Activated gamma-delta T cell (primary cell): ENCODE data around the gene GPR21.

Source experiments
- DNase-seq: peaks from one replicate; lab custom pipeline; 2025; lab: John Stamatoyannopoulos, UW
- total RNA-seq, 2 donors: gene quantifications; one replicate each; lab custom pipeline; 2026; lab: John Stamatoyannopoulos, UW

Gene GPR21
- 0.41 to 0.57 reads per million in 2 donors for total RNA-seq

GRCh38 chr9:123033352-123033751 is at the start of gene GPR21:
TSS of gene GPR21 (plus strand) at chr9:123033667. CDS start at chr9:123034567, 900 bp downstream.
- no peak for DNase-seq

GRCh38 chr9:122986010-122986409 is 47.5 kb upstream of the GPR21 start:
- DNase-seq = no peak

- DNase-seq = no peak
Observed at GRCh38 chr9:122988141-122988540, 45.3 kb upstream of the GPR21 start.

GRCh38 chr9:122988920-122989621 is 44.4 kb upstream of the GPR21 start:
- DNase-seq = no peak

- DNase-seq = no peak
Observed at GRCh38 chr9:122991370-122991830, 42.1 kb upstream of the GPR21 start.

- DNase-seq = no peak
Observed at GRCh38 chr9:122996586-122996985, 36.9 kb upstream of the GPR21 start.

- DNase-seq = no peak
Observed at GRCh38 chr9:122998448-122998847, 35.0 kb upstream of the GPR21 start.

GRCh38 chr9:123000371-123001068 is 32.9 kb upstream of the GPR21 start:
- no peak for DNase-seq

- DNase-seq = no peak
Observed at GRCh38 chr9:123002754-123003153, 30.7 kb upstream of the GPR21 start.

- no peak for DNase-seq
Observed at GRCh38 chr9:123003466-123003865, 30.0 kb upstream of the GPR21 start.

GRCh38 chr9:123005964-123006363 is 27.5 kb upstream of the GPR21 start:
- no peak for DNase-seq

- DNase-seq = no peak
Observed at GRCh38 chr9:123007269-123007668, 26.2 kb upstream of the GPR21 start.

GRCh38 chr9:123008909-123009308 is 24.6 kb upstream of the GPR21 start:
- no peak for DNase-seq

GRCh38 chr9:123011380-123011779 is 22.1 kb upstream of the GPR21 start:
- no peak for DNase-seq

GRCh38 chr9:123011878-123012528 is 21.5 kb upstream of the GPR21 start:
- no peak for DNase-seq

- DNase-seq = no peak
Observed at GRCh38 chr9:123016631-123017030, 16.8 kb upstream of the GPR21 start.

GRCh38 chr9:123020796-123021195 is 12.7 kb upstream of the GPR21 start:
- no peak for DNase-seq

GRCh38 chr9:123026425-123026824 is 7.0 kb upstream of the GPR21 start:
- DNase-seq = no peak

GRCh38 chr9:123027517-123027916 is 6.0 kb upstream of the GPR21 start:
- DNase-seq = no peak

- no peak for DNase-seq
Observed at GRCh38 chr9:123028136-123028535, 5.3 kb upstream of the GPR21 start.

GRCh38 chr9:123028973-123029372 is 4.5 kb upstream of the GPR21 start:
- no peak for DNase-seq

- DNase-seq = no peak
Observed at GRCh38 chr9:123031963-123032362, 1.5 kb upstream of the GPR21 start.
